OCI-LY1 (cell line): ENCODE results near the gene RNF103.

ENCODE experiments used
- EZH2 ChIP-seq: fragments of 200-600 bp; sonication (generic), shearing (Covaris generic); IDR thresholded peaks from 2 replicates; pipeline ENCODE4 v1.8.0; 2017; ENCODE audit warnings: borderline replicate concordance, mixed run types, mild to moderate bottlenecking, antibody characterized with exemption, low read length, moderate library complexity, mixed read lengths
- TF ChIP-seq, protein P1 (sequence below): fragments of 200-600 bp; sonication (generic), shearing (Covaris generic); IDR thresholded peaks from 2 replicates; pipeline ENCODE4 v1.5.1; 2017; ENCODE audit warnings: mild to moderate bottlenecking, antibody characterized with exemption, low read length, moderate library complexity, mixed read lengths

GRCh38 chr2:86625096-86625495 is 1.4 kb upstream of the RNF103 start:
- TF ChIP-seq, protein P1, sequence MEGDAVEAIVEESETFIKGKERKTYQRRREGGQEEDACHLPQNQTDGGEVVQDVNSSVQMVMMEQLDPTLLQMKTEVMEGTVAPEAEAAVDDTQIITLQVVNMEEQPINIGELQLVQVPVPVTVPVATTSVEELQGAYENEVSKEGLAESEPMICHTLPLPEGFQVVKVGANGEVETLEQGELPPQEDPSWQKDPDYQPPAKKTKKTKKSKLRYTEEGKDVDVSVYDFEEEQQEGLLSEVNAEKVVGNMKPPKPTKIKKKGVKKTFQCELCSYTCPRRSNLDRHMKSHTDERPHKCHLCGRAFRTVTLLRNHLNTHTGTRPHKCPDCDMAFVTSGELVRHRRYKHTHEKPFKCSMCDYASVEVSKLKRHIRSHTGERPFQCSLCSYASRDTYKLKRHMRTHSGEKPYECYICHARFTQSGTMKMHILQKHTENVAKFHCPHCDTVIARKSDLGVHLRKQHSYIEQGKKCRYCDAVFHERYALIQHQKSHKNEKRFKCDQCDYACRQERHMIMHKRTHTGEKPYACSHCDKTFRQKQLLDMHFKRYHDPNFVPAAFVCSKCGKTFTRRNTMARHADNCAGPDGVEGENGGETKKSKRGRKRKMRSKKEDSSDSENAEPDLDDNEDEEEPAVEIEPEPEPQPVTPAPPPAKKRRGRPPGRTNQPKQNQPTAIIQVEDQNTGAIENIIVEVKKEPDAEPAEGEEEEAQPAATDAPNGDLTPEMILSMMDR, result no peak
- TF ChIP-seq EZH2, result no peak
